Activated B cell treated with CpG ODN at 0.5 μM for 24 hours (primary cell): ENCODE data around the gene CCDC81. TPM values are rescaled to one million over a fixed set of nuclear protein-coding genes. Genes with fewer than 3 reads are reported as not detected.

Experiments used
- ATAC-seq: fragments of 200-7000 bp; cut with Tn5 transposase; one replicate; pipeline ENCODE4 v1.10.0; 2021; ENCODE audit warnings: low read depth, mild to moderate bottlenecking, moderate library complexity
- CTCF ChIA-PET: fragments of 350-600 bp; sonication (Branson Sonifier 250); formaldehyde crosslinking; loops from one replicate; lab custom pipeline; 2021; ENCODE audit warnings: antibody characterized with exemption; lab: Charles Lee
- POLR2A ChIA-PET: fragments of 350-600 bp; sonication (Branson Sonifier 250); formaldehyde crosslinking; loops from one replicate; lab custom pipeline; 2021; ENCODE audit warnings: antibody characterized with exemption; lab: Charles Lee
- DNase-seq: peaks from one replicate; pipeline ENCODE4 v3.0.0; 2022
- H3K27ac Mint-ChIP-seq: one replicate; pipeline ENCODE4 v1.8.0; 2020; ENCODE audit warnings: mixed read lengths
- H3K27me3 Mint-ChIP-seq: one replicate; pipeline ENCODE4 v1.8.0; 2021; ENCODE audit warnings: mixed read lengths
- H3K36me3 Mint-ChIP-seq: one replicate; pipeline ENCODE4 v1.8.0; 2021; ENCODE audit warnings: low read depth, mixed read lengths
- H3K4me1 Mint-ChIP-seq: one replicate; pipeline ENCODE4 v1.8.0; 2021; ENCODE audit warnings: mixed read lengths
- H3K4me3 Mint-ChIP-seq: one replicate; pipeline ENCODE4 v1.8.0; 2020; ENCODE audit warnings: mild to moderate bottlenecking, mixed read lengths
- H3K9me3 Mint-ChIP-seq: one replicate; pipeline ENCODE4 v1.8.0; 2020; ENCODE audit warnings: mixed read lengths
- intact Hi-C: fragments of 100-400 bp; cut with micrococcal nuclease; formaldehyde crosslinking; loops from one replicate; pipeline ENCODE4 v1.15.1; 2024
- total RNA-seq: library from RNA; stranded (reverse); gene quantifications from 2 replicates; pipeline ENCODE4 v1.2.3, GENCODE V29; 2022
- TF ChIP-seq, protein P1 (sequence below): fragments of 200-600 bp; IDR thresholded peaks from one replicate; pipeline ENCODE4 v1.8.0; 2022; ENCODE audit warnings: antibody characterized with exemption, mild to moderate bottlenecking

CCDC81 gene
- total RNA-seq, 1 donor from 2014 or later: 0.82 TPM

DNA sequence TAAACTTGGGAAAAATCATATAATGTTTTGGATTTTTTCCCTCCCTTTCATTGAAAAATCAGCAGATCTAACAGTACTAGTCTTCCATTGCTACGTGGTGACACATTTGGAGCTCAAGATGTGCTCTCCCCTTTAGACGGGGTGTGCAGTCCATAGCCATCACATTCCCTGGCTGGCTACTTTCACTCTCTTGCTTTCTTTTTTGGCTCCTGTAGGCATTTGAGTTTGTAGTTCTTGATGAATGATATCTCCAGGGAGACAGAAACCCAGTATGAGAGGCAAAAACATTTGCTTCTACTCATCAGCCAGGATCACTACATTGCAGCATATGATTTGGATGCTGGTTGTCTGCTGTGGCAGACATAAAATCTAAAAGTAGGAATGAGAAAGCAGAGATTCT, 12.1 kb downstream of the CCDC81 start:
- no peak overlapping the region for H3K27ac Mint-ChIP-seq
- no peaks in the 10 kb centered on the region for H3K27me3 Mint-ChIP-seq
- H3K36me3 Mint-ChIP-seq: no peaks in the 10 kb centered on the region
- POLR2A ChIA-PET: no interaction called here
- DNase-seq: no peak
- no peak overlapping the region for H3K4me3 Mint-ChIP-seq
- CTCF ChIA-PET: no interaction called here
- no peak for ATAC-seq
- H3K4me1 Mint-ChIP-seq: no peaks in the 10 kb centered on the region
- TF ChIP-seq, protein P1, sequence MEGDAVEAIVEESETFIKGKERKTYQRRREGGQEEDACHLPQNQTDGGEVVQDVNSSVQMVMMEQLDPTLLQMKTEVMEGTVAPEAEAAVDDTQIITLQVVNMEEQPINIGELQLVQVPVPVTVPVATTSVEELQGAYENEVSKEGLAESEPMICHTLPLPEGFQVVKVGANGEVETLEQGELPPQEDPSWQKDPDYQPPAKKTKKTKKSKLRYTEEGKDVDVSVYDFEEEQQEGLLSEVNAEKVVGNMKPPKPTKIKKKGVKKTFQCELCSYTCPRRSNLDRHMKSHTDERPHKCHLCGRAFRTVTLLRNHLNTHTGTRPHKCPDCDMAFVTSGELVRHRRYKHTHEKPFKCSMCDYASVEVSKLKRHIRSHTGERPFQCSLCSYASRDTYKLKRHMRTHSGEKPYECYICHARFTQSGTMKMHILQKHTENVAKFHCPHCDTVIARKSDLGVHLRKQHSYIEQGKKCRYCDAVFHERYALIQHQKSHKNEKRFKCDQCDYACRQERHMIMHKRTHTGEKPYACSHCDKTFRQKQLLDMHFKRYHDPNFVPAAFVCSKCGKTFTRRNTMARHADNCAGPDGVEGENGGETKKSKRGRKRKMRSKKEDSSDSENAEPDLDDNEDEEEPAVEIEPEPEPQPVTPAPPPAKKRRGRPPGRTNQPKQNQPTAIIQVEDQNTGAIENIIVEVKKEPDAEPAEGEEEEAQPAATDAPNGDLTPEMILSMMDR: no peak
- no peaks in the 10 kb centered on the region for H3K9me3 Mint-ChIP-seq
- intact Hi-C loops: no loop called here

DNA sequence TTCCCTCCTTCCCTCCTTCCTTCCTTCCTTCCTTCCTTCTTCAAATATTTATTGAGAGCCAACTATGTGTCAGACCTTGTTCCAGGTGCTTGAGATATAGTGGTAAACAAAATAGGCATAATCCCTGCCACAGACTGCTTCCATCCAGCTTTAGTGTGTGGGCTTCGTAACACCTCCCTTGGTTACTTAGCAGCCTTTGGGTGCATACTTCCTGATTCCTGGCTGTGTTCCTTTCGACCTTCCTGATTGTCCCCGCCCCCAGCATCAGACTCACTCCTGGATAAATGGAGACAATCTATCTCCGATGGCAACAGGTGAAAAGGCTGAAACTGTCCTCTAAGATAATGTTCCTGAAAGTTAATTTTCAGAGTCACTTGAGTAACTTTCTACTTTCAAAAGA, 13.5 kb downstream of the CCDC81 start:
- ATAC-seq: no peak
- H3K27ac Mint-ChIP-seq: no peak overlapping the region
- no peaks in the 10 kb centered on the region for H3K27me3 Mint-ChIP-seq
- POLR2A ChIA-PET: interaction anchor here (0.5 kb wide), 1 partner anchor 230 kb away, joined by 3 read pairs; no protein-coding TSS in a partner anchor
- CTCF ChIA-PET: no interaction called here
- no peak for DNase-seq
- H3K36me3 Mint-ChIP-seq: no peaks in the 10 kb centered on the region
- H3K4me3 Mint-ChIP-seq: no peak overlapping the region
- TF ChIP-seq, protein P1: no peak
- no peaks in the 10 kb centered on the region for H3K9me3 Mint-ChIP-seq
- intact Hi-C loops: no loop called here
- no peaks in the 10 kb centered on the region for H3K4me1 Mint-ChIP-seq

DNA sequence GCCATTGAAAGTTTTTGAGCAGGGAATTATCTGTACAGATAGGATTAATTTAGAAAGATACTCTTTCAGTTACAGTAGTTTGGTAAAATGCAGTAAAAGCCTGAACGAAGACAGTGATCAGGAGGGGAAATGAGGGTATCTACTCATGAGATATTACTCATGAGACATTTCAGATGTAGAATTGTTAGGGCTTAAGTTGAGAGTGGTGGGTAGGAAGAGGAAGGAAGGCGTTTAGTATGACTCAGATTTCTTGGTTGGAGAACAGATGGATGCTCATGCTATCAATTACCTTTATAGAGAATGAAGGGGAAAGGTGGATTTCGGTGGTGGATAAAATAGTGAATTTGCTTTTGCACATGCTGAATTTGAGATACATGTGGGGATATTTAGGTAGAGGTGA, 15.8 kb downstream of the CCDC81 start:
- H3K27me3 Mint-ChIP-seq: no peaks in the 10 kb centered on the region
- H3K4me1 Mint-ChIP-seq: no peaks in the 10 kb centered on the region
- ATAC-seq: no peak
- CTCF ChIA-PET: no interaction called here
- TF ChIP-seq, protein P1: no peak
- no peak for DNase-seq
- intact Hi-C loops: no loop called here
- no peaks in the 10 kb centered on the region for H3K36me3 Mint-ChIP-seq
- no peaks in the 10 kb centered on the region for H3K9me3 Mint-ChIP-seq
- POLR2A ChIA-PET: no interaction called here
- no peak overlapping the region for H3K27ac Mint-ChIP-seq
- no peak overlapping the region for H3K4me3 Mint-ChIP-seq

DNA sequence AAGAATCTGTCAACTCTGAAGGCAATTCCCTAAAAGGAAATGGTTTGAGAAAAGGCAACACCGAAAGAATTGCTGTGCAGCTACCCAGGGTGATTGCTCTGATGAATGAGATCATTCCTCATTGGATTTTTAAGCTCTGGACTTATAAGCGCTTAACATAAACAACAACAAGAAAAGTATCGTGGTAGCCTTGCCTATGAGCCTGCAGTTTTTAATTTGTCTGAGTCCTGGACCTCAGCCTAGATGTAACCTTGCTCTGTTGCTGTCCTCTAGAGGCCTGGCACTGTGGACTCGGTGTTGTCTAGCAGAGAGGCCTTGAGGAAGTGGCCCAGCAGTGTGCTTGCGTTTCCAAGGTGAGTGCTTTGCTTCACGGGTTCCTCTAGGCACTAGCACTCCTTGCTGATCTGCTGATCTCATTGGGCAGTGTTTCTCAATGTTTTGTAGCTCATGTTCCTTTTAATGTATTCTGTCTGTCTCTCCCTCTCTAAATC, 20.4 kb downstream of the CCDC81 start:
- no peaks in the 10 kb centered on the region for H3K4me1 Mint-ChIP-seq
- no peaks in the 10 kb centered on the region for H3K36me3 Mint-ChIP-seq
- TF ChIP-seq, protein P1: no peak
- no peak overlapping the region for H3K27ac Mint-ChIP-seq
- intact Hi-C loops: no loop called here
- POLR2A ChIA-PET: no interaction called here
- H3K9me3 Mint-ChIP-seq: no peaks in the 10 kb centered on the region
- CTCF ChIA-PET: interaction anchor here (0.9 kb wide), 1 partner anchor 540 kb away, joined by 3 read pairs; the partner anchor contains the start of gene CCDC83
- DNase-seq: no peak
- H3K4me3 Mint-ChIP-seq: no peak overlapping the region
- no peak for ATAC-seq
- H3K27me3 Mint-ChIP-seq: no peaks in the 10 kb centered on the region

GRCh38 chr11:86396396-86396795, 21.7 kb downstream of the CCDC81 start:
- H3K27me3 Mint-ChIP-seq: no peaks in the 10 kb centered on the region
- POLR2A ChIA-PET: no interaction called here
- TF ChIP-seq, protein P1: no peak

More at GRCh38 chr11:86396396-86396795, 21.7 kb downstream of the CCDC81 start:
- no peak overlapping the region for H3K4me3 Mint-ChIP-seq
- H3K36me3 Mint-ChIP-seq: no peaks in the 10 kb centered on the region
- DNase-seq (no peak), ATAC-seq (no peak)
- intact Hi-C loops: no loop called here
- no peak overlapping the region for H3K27ac Mint-ChIP-seq
- H3K4me1 Mint-ChIP-seq: no peaks in the 10 kb centered on the region
- CTCF ChIA-PET: no interaction called here
- H3K9me3 Mint-ChIP-seq: no peaks in the 10 kb centered on the region
